OCI-LY1 (cell line): ENCODE data around the gene GRM7.

Experiments
- H2AFZ ChIP-seq: fragments of 200-600 bp; sonication (generic), shearing (Covaris generic); 2 replicates; pipeline ENCODE4 v1.6.0; 2014; ENCODE audit warnings: antibody characterized with exemption, mild to moderate bottlenecking, low read length
- H3F3A ChIP-seq: fragments of 200-600 bp; sonication (generic), shearing (Covaris generic); 2 replicates; pipeline ENCODE4 v1.6.0; 2014; ENCODE audit warnings: mild to moderate bottlenecking, antibody characterized with exemption, low read length, moderate library complexity; ENCODE audit not compliant: insufficient read depth
- H3K27ac ChIP-seq: fragments of 200-600 bp; sonication (generic); 2 replicates; pipeline ENCODE4 v1.5.1; 2014; ENCODE audit warnings: low read length, mixed run types, mild to moderate bottlenecking, low read depth; ENCODE audit not compliant: poor library complexity, severe bottlenecking
- H3K27me3 ChIP-seq: fragments of 200-600 bp; sonication (generic); 2 replicates; pipeline ENCODE4 v1.6.0; 2014; ENCODE audit warnings: antibody characterized with exemption, mild to moderate bottlenecking, low read length, moderate library complexity; ENCODE audit not compliant: insufficient read depth
- H3K36me3 ChIP-seq: fragments of 200-600 bp; sonication (generic); 2 replicates; pipeline ENCODE4 v1.6.1; 2014; ENCODE audit warnings: mild to moderate bottlenecking, antibody characterized with exemption, low read length, moderate library complexity, mixed read lengths; ENCODE audit not compliant: insufficient read depth
- H3K4me1 ChIP-seq: fragments of 200-600 bp; sonication (generic); 2 replicates; pipeline ENCODE4 v1.5.1; 2014; ENCODE audit warnings: mild to moderate bottlenecking, low read length, moderate library complexity; ENCODE audit not compliant: insufficient read depth, severe bottlenecking
- H3K4me2 ChIP-seq: fragments of 200-600 bp; sonication (generic), shearing (Covaris generic); 2 replicates; pipeline ENCODE4 v1.6.1; 2014; ENCODE audit warnings: low read length
- H3K4me3 ChIP-seq: fragments of 200-600 bp; sonication (generic); 2 replicates; pipeline ENCODE4 v1.5.1; 2014; ENCODE audit warnings: low read length, low read depth, mild to moderate bottlenecking, mixed read lengths; ENCODE audit not compliant: poor library complexity, severe bottlenecking
- H3K79me2 ChIP-seq: fragments of 200-600 bp; shearing (Covaris generic); 2 replicates; pipeline ENCODE4 v1.6.1; 2016; ENCODE audit warnings: mixed run types, low read length, mixed read lengths; ENCODE audit not compliant: insufficient read depth
- H3K9ac ChIP-seq: fragments of 200-600 bp; sonication (generic), shearing (Covaris generic); 2 replicates; pipeline ENCODE4 v1.6.1; 2014; ENCODE audit warnings: mild to moderate bottlenecking, low read length, mixed read lengths
- H3K9me2 ChIP-seq: fragments of 200-600 bp; sonication (generic), shearing (Covaris generic); 2 replicates; pipeline ENCODE4 v1.6.1; 2014; ENCODE audit warnings: low read depth, mild to moderate bottlenecking, low read length, mixed read lengths
- H3K9me3 ChIP-seq: fragments of 200-600 bp; shearing (Covaris generic); 2 replicates; pipeline ENCODE4 v1.6.1; 2014; ENCODE audit warnings: low read length, mixed read lengths
- H4K20me1 ChIP-seq: fragments of 200-600 bp; sonication (generic), shearing (Covaris generic); 2 replicates; pipeline ENCODE4 v1.6.0; 2016; ENCODE audit warnings: mild to moderate bottlenecking, low read length; ENCODE audit not compliant: insufficient read depth
- CTCF ChIP-seq: fragments of 200-600 bp; sonication (generic), shearing (Covaris generic); IDR thresholded peaks from 2 replicates; pipeline ENCODE4 v1.5.1; 2017; ENCODE audit warnings: mild to moderate bottlenecking, antibody characterized with exemption, low read length, moderate library complexity, mixed read lengths
- EZH2 ChIP-seq: fragments of 200-600 bp; sonication (generic), shearing (Covaris generic); IDR thresholded peaks from 2 replicates; pipeline ENCODE4 v1.8.0; 2017; ENCODE audit warnings: borderline replicate concordance, mixed run types, mild to moderate bottlenecking, antibody characterized with exemption, low read length, moderate library complexity, mixed read lengths

The GRM7 gene

GRCh38 chr3:7172996-7173395 is 312.1 kb downstream of the GRM7 start:
- H3K79me2 ChIP-seq: no peaks in the 10 kb centered on the region
- H4K20me1 ChIP-seq: no peaks in the 10 kb centered on the region
- no peak overlapping the region for H3K9ac ChIP-seq
- H3K9me2 ChIP-seq: no peaks in the 10 kb centered on the region
- H3K4me1 ChIP-seq: no peaks in the 10 kb centered on the region
- no peak overlapping the region for H3K4me2 ChIP-seq
- H3K4me3 ChIP-seq: no peak overlapping the region
- no peaks in the 10 kb centered on the region for H3K36me3 ChIP-seq
- TF ChIP-seq CTCF (no peak), EZH2 (no peak)
- H3F3A ChIP-seq: no peaks in the 10 kb centered on the region
- no peaks in the 10 kb centered on the region for H3K27me3 ChIP-seq
- no peak overlapping the region for H2AFZ ChIP-seq
- H3K27ac ChIP-seq: no peak overlapping the region
- H3K9me3 ChIP-seq: no peaks in the 10 kb centered on the region

DNA sequence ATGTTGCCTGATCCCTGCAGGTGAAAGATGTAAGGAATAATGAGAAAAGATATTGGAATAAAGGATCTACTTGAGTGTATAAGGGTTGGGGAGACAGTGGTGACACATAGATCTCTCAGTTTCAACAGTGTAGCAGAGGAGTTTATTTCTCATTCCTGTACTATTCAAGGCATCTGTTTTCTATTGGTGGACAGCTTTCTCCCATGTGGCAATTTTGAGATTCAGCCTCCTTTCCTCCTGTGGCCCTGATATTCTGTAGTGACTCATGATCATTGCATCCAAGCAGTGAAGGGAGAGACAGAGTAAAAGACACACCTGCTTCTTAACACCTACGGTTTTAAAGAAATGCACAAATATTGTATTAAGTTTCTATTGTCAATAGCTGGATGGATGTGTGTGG is 327.6 kb downstream of the GRM7 start:
- no peaks in the 10 kb centered on the region for H4K20me1 ChIP-seq
- H3K36me3 ChIP-seq: no peaks in the 10 kb centered on the region
- no peaks in the 10 kb centered on the region for H3K4me1 ChIP-seq
- no peaks in the 10 kb centered on the region for H3K27me3 ChIP-seq
- no peak overlapping the region for H3K27ac ChIP-seq
- no peaks in the 10 kb centered on the region for H3F3A ChIP-seq
- H3K9me2 ChIP-seq: no peaks in the 10 kb centered on the region
- no peaks in the 10 kb centered on the region for H3K9me3 ChIP-seq
- no peaks in the 10 kb centered on the region for H3K79me2 ChIP-seq
- no peak overlapping the region for H3K4me3 ChIP-seq
- H2AFZ ChIP-seq: no peak overlapping the region
- TF ChIP-seq EZH2: no peak
- TF ChIP-seq CTCF: no peak
- no peak overlapping the region for H3K9ac ChIP-seq
- no peak overlapping the region for H3K4me2 ChIP-seq

DNA sequence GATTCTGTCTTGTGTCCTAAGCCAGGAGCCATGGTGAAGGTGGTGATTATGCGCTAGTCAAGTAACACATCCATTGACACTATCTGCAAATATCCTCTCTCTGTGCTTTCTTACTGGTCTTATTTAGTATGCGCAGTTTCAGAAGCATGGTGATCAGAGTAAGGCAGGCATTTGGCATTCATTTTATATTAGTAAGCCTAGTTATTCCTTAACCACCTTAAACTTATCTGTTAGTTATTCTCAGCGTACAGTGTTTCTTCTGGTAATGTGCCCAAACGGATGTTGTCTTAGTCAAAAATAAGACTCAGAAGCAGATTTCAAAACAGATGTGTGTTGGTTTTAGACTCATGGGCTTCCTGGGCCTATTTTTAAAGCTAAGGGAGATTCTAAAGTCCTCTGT is 329.2 kb downstream of the GRM7 start:
- Histone ChIP-seq H3K79me2 (no peaks in the 10 kb centered on the region), H3K4me2 (no peak overlapping the region), H3K9me3 (no peaks in the 10 kb centered on the region)

More for the DNA sequence above, 329.2 kb downstream of the GRM7 start:
- H2AFZ ChIP-seq: no peak overlapping the region
- H4K20me1 ChIP-seq: no peaks in the 10 kb centered on the region
- H3K9ac ChIP-seq: no peak overlapping the region
- no peaks in the 10 kb centered on the region for H3K4me1 ChIP-seq
- TF ChIP-seq EZH2 (no peak), CTCF (no peak)
- H3F3A ChIP-seq: no peaks in the 10 kb centered on the region
- no peaks in the 10 kb centered on the region for H3K9me2 ChIP-seq
- H3K27me3 ChIP-seq: no peaks in the 10 kb centered on the region
- no peak overlapping the region for H3K4me3 ChIP-seq
- no peak overlapping the region for H3K27ac ChIP-seq
- no peaks in the 10 kb centered on the region for H3K36me3 ChIP-seq
